Mesenchymal stem cell (in vitro differentiated cells and primary cell): ENCODE data around the gene BABAM2.

ENCODE experiments used
- DNase-seq: peaks from one replicate; pipeline ENCODE4 v3.0.0-alpha.2; 2013
- H2AFZ ChIP-seq: one replicate; pipeline ENCODE4 v1.6.1; 2013; ENCODE audit warnings: low read depth, mild to moderate bottlenecking, control low read depth, inconsistent platforms, low read length, moderate library complexity
- H2AK5ac ChIP-seq: 2 replicates; pipeline ENCODE4 v1.6.1; 2013; ENCODE audit warnings: low read length, moderate library complexity, mild to moderate bottlenecking, inconsistent platforms; ENCODE audit not compliant: severe bottlenecking
- H2BK120ac ChIP-seq: one replicate; pipeline ENCODE4 v1.6.1; 2013; ENCODE audit warnings: low read depth, mild to moderate bottlenecking, inconsistent platforms, low read length, moderate library complexity
- H2BK12ac ChIP-seq, 2 experiments: one replicate each; pipeline ENCODE4 v1.6.1; 2013; ENCODE audit warnings: inconsistent platforms in 2 of 2, low read length in 2 of 2, mild to moderate bottlenecking in 2 of 2, moderate library complexity in 2 of 2, control low read depth in 1 of 2
- H2BK15ac ChIP-seq: one replicate; pipeline ENCODE4 v1.6.1; 2013; ENCODE audit warnings: mild to moderate bottlenecking, low read depth, inconsistent platforms; ENCODE audit not compliant: poor library complexity, severe bottlenecking
- H2BK5ac ChIP-seq: 2 replicates; pipeline ENCODE4 v1.6.1; 2013; ENCODE audit warnings: low read depth, mild to moderate bottlenecking, low read length, control low read depth, inconsistent platforms; ENCODE audit not compliant: poor library complexity, severe bottlenecking
- H3K14ac ChIP-seq, 2 experiments: one replicate each; pipeline ENCODE4 v1.6.1; 2013; ENCODE audit warnings: inconsistent platforms in 2 of 2, low read length in 2 of 2, control low read depth in 1 of 2, mild to moderate bottlenecking in 1 of 2, moderate library complexity in 1 of 2
- H3K18ac ChIP-seq, 2 experiments: one replicate each; pipeline ENCODE4 v1.6.1; 2013; ENCODE audit warnings: inconsistent platforms in 2 of 2, low read length in 2 of 2, control low read depth in 1 of 2, low read depth in 1 of 2, mild to moderate bottlenecking in 1 of 2
- H3K23ac ChIP-seq, 2 experiments: one replicate each; pipeline ENCODE4 v1.6.1; 2013; ENCODE audit warnings: inconsistent platforms in 2 of 2, low read length in 2 of 2, mild to moderate bottlenecking in 2 of 2, moderate library complexity in 2 of 2, control low read depth in 1 of 2
- H3K27ac ChIP-seq: 2 replicates; pipeline ENCODE4 v1.5.1; 2013; ENCODE audit warnings: mild to moderate bottlenecking, moderate library complexity, low read length, control low read depth, inconsistent platforms; ENCODE audit not compliant: poor library complexity, severe bottlenecking
- H3K27me3 ChIP-seq, 2 experiments: 2 replicates each; pipeline versions ENCODE4 v1.6.1 to v1.7.0; 2013; ENCODE audit warnings: low read length in 2 of 2, mild to moderate bottlenecking in 2 of 2, moderate library complexity in 2 of 2, control low read depth in 1 of 2, inconsistent platforms in 1 of 2; ENCODE audit not compliant: control insufficient read depth in 1 of 2, insufficient read depth in 1 of 2
- H3K36me3 ChIP-seq, 2 experiments: 2 replicates each; pipeline versions ENCODE4 v1.6.1 to v1.7.0; 2013; ENCODE audit warnings: low read length in 2 of 2, control low read depth in 1 of 2, inconsistent platforms in 1 of 2, low read depth in 1 of 2, mild to moderate bottlenecking in 1 of 2; ENCODE audit not compliant: insufficient read depth in 2 of 2, control insufficient read depth in 1 of 2
- H3K4ac ChIP-seq, 2 experiments: one replicate each; pipeline ENCODE4 v1.6.1; 2013; ENCODE audit warnings: inconsistent platforms in 2 of 2, low read length in 2 of 2, mild to moderate bottlenecking in 2 of 2, moderate library complexity in 2 of 2, control low read depth in 1 of 2, low read depth in 1 of 2
- H3K4me1 ChIP-seq: 2 replicates; pipeline ENCODE4 v1.6.1; 2013; ENCODE audit warnings: low read depth, low read length, control low read depth; ENCODE audit not compliant: control insufficient read depth, insufficient read depth
- H3K4me2 ChIP-seq: 2 replicates; pipeline ENCODE4 v1.6.1; 2013; ENCODE audit warnings: low read length, mild to moderate bottlenecking, inconsistent platforms; ENCODE audit not compliant: poor library complexity, severe bottlenecking
- H3K4me3 ChIP-seq, 2 experiments: 2 replicates each; pipeline versions ENCODE4 v1.5.1 to v1.7.0; 2013; ENCODE audit warnings: low read length in 2 of 2, mild to moderate bottlenecking in 2 of 2, control low read depth in 1 of 2, low read depth in 1 of 2; ENCODE audit not compliant: insufficient read depth in 1 of 2
- H3K79me1 ChIP-seq: replicated peaks from 2 replicates; pipeline ENCODE4 v1.6.1; 2013; ENCODE audit warnings: mild to moderate bottlenecking, control low read depth, low read length, inconsistent platforms; ENCODE audit not compliant: poor library complexity, severe bottlenecking
- H3K9ac ChIP-seq: 2 replicates; pipeline ENCODE4 v1.7.0; 2013; ENCODE audit warnings: mild to moderate bottlenecking, low read length, moderate library complexity
- H3K9me3 ChIP-seq: 2 replicates; pipeline ENCODE4 v1.7.0; 2013; ENCODE audit warnings: mild to moderate bottlenecking, low read length; ENCODE audit not compliant: control insufficient read depth
- H4K8ac ChIP-seq: one replicate; pipeline ENCODE4 v1.6.1; 2013; ENCODE audit warnings: inconsistent platforms, mild to moderate bottlenecking, low read length, moderate library complexity
- H4K91ac ChIP-seq: one replicate; pipeline ENCODE4 v1.6.1; 2013; ENCODE audit warnings: mild to moderate bottlenecking, low read length, inconsistent platforms
- WGBS: methylation state at CpG from one replicate; pipeline ENCODE4 v1.1.7; 2013; ENCODE audit warnings: mixed read lengths; 5-methylcytosine and 5-hydroxymethylcytosine counted together

The BABAM2 gene

DNA sequence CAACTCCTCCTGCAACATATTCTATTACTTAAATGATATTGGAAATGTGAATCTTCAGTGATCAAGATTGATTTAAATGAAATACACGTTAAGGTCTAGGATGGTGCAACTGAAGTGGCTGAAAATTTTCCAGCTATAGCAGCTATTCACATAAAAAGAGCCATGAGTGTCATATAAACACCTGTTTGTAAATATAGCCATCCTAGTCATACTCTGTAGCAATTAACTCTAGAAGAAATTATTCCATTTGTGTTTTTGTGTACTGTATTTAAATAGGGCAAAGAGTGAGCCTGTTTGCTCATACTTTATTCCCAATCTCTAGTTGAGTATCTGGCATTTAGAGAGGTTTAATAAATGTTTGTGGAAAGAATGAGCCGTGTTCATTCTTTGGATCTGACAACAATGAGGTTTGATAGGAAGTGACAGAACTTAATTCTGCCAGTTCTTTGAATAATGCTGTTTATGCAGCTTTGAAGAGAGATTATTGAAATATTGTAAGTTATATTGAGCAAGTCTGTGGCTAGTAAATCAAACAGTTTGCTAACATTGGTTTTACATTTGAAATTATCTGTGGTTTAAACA, 49.7 kb downstream of the BABAM2 start:
- H3K4me3 ChIP-seq, result no peak overlapping the region
- 96% methylated on average over 2 of the region's 2 CpGs for WGBS

DNA sequence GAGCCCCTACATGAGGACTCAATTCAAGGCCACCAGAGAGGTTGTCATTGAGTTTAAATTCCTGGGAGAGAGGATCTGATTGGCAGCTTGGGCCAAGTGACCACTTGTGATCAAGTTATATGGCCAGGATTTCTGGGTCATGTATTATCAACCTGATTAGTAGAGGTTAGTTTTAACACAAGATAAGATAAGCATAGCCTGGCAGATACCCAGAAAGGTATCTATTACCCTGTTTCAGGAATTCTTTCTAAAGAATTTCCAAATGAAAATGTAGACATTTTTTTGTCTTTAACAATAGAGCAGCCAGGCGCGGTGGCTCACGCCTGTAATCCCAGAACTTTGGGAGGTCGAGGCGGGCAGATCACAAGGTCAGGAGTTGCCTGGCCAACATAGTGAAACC, 50.5 kb downstream of the BABAM2 start:
- H2BK120ac ChIP-seq, result no peak overlapping the region
- no peak overlapping the region for H3K9ac ChIP-seq
- H2AFZ ChIP-seq, result no peak overlapping the region
- H3K27me3 ChIP-seq, result no peaks in the 10 kb centered on the region
- DNase-seq, result no peak
- H3K4ac ChIP-seq, result no peak overlapping the region
- no peak overlapping the region for H3K18ac ChIP-seq
- H3K4me3 ChIP-seq, result no peak overlapping the region
- H3K23ac ChIP-seq, result no peak overlapping the region
- H4K91ac ChIP-seq, result no peak overlapping the region
- no peak overlapping the region for H3K4me2 ChIP-seq
- no peaks in the 10 kb centered on the region for H3K9me3 ChIP-seq
- no peak overlapping the region for H2BK5ac ChIP-seq
- H2BK15ac ChIP-seq, result no peak overlapping the region
- no peak overlapping the region for H4K8ac ChIP-seq
- no peak overlapping the region for H2AK5ac ChIP-seq
- H3K14ac ChIP-seq, result no peak overlapping the region
- peaks cover 11% of the 10 kb centered on the region for H3K79me1 ChIP-seq
- H3K4me1 ChIP-seq, result peaks cover 2% of the 10 kb centered on the region
- H3K36me3 ChIP-seq, result peaks cover 3 to 10% of the 10 kb centered on the region in 2 experiments
- H3K27ac ChIP-seq, result no peak overlapping the region
- no peak overlapping the region for H2BK12ac ChIP-seq
- 100% methylated on average over 5 of the region's 5 CpGs for WGBS

More for the DNA sequence above, 49.7 kb downstream of the BABAM2 start:
- Histone ChIP-seq H2BK5ac (no peak overlapping the region), H2BK15ac (no peak overlapping the region), H3K9me3 (no peaks in the 10 kb centered on the region), H3K4me1 (peaks cover 2% of the 10 kb centered on the region), H3K27me3 (no peaks in the 10 kb centered on the region), H3K23ac (no peak overlapping the region), H4K91ac (no peak overlapping the region), H3K4me2 (no peak overlapping the region), H3K79me1 (peaks cover 11% of the 10 kb centered on the region), H3K18ac (no peak overlapping the region), H2AFZ (no peak overlapping the region), H3K14ac (no peak overlapping the region), H2AK5ac (no peak overlapping the region), H3K27ac (no peak overlapping the region), H4K8ac (no peak overlapping the region), H2BK120ac (no peak overlapping the region), H3K4ac (no peak overlapping the region), H3K9ac (no peak overlapping the region), H2BK12ac (no peak overlapping the region), H3K36me3 (peaks cover 3 to 11% of the 10 kb centered on the region in 2 experiments)
- DNase-seq, result no peak

DNA sequence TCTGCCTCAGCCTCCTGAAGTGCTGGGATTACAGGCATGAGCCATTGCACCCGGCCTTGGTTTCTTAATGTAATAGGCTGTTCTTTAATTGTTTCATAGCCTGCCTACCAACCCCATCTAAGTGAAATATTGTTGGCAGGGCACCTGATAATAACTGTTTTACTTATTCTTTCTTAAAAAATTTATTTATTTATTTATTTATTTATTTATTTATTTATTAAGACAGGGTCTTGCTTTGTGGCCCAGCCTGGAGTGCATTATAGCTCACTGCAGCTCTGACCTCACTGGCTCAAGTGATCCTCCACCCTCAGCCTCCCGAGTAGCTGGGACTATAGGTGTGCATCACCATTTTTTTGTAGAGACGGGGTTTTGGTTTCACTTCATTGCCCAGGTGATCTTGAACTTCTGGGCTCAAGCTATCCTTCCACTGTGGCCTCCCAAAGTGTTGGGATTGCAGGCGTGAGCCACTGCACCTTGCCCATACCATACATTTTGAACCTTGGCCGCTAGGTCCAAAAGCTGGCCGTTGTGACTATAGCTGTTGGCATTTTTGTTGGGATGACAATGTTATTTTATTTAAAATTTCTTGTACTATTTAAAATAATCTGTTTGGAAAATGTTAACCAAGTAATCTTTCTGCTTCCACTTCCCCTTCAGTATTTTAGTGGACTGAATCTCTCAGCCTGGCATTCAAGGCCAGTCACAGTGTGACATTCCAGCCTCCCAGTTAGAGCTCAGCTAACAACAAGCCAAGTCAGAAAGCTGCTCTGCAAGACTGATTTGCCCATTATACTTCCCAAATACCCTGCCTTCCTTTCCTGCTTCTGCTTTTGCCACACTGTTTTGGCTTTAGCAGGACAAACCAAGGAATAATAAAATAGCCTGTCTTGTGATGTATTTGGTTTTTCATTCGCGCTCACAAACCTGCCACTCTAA, 52.4 kb downstream of the BABAM2 start:
- Histone ChIP-seq H3K23ac (no peak overlapping the region), H3K79me1 (peaks cover 11% of the 10 kb centered on the region), H4K91ac (no peak overlapping the region), H3K27me3 (no peaks in the 10 kb centered on the region), H2BK12ac (no peak overlapping the region), H3K4me1 (peaks cover 2% of the 10 kb centered on the region), H2AK5ac (no peak overlapping the region), H2BK5ac (no peak overlapping the region), H4K8ac (no peak overlapping the region), H2BK15ac (no peak overlapping the region), H3K9me3 (no peaks in the 10 kb centered on the region), H3K18ac (no peak overlapping the region), H3K36me3 (peaks cover 3 to 10% of the 10 kb centered on the region in 2 experiments), H2AFZ (no peak overlapping the region), H3K14ac (no peak overlapping the region), H3K9ac (no peak overlapping the region), H3K4ac (no peak overlapping the region), H3K4me3 (no peak overlapping the region), H3K4me2 (no peak overlapping the region), H3K27ac (no peak overlapping the region), H2BK120ac (no peak overlapping the region)
- no peak for DNase-seq
- WGBS, result 94% methylated on average over 4 of the region's 8 CpGs

DNA sequence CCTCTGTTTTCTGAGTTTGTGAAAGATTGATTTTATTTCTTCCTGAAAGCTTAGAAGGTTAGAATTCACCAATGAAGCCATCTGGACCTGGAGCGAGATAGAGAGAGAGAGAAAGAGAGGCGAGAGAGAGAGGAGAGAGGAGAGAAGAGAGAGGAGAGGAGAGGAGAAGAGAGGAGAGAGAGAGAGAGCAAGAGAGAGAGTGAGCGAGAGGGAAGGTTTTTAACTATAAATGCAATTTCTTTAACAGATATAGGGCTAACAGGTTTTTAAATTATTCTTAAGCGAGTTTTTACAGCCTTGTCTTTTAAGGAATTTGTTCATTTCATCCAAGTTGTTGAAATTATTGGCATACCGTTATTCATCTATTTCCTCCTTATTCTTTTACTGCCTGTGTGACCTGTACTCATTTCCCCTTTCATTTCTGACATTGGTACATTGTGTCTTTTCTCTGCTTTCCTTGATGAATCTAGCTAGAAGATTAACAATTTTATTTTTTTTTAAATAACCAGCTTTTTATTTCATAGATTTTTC, 56.1 kb downstream of the BABAM2 start:
- Histone ChIP-seq H3K9ac (peak overlapping the region; percentile 24), H3K9me3 (no peaks in the 10 kb centered on the region), H3K4me1 (peaks cover 2% of the 10 kb centered on the region), H3K27ac (no peak overlapping the region), H3K4ac (no peak overlapping the region), H3K14ac (no peak overlapping the region), H3K27me3 (no peaks in the 10 kb centered on the region), H3K18ac (no peak overlapping the region), H3K36me3 (peaks cover 3 to 10% of the 10 kb centered on the region in 2 experiments), H4K91ac (no peak overlapping the region), H2BK120ac (no peak overlapping the region), H3K4me2 (no peak overlapping the region), H2BK12ac (no peak overlapping the region), H3K4me3 (no peak overlapping the region), H3K23ac (no peak overlapping the region), H2BK5ac (no peak overlapping the region), H2BK15ac (no peak overlapping the region), H3K79me1 (peaks cover 9% of the 10 kb centered on the region), H2AFZ (no peak overlapping the region), H2AK5ac (no peak overlapping the region), H4K8ac (no peak overlapping the region)
- WGBS, result 92% methylated on average over 4 of the region's 5 CpGs
- no peak for DNase-seq
